ENCODE measurements around the gene TEX22.

Gene TEX22

DNA sequence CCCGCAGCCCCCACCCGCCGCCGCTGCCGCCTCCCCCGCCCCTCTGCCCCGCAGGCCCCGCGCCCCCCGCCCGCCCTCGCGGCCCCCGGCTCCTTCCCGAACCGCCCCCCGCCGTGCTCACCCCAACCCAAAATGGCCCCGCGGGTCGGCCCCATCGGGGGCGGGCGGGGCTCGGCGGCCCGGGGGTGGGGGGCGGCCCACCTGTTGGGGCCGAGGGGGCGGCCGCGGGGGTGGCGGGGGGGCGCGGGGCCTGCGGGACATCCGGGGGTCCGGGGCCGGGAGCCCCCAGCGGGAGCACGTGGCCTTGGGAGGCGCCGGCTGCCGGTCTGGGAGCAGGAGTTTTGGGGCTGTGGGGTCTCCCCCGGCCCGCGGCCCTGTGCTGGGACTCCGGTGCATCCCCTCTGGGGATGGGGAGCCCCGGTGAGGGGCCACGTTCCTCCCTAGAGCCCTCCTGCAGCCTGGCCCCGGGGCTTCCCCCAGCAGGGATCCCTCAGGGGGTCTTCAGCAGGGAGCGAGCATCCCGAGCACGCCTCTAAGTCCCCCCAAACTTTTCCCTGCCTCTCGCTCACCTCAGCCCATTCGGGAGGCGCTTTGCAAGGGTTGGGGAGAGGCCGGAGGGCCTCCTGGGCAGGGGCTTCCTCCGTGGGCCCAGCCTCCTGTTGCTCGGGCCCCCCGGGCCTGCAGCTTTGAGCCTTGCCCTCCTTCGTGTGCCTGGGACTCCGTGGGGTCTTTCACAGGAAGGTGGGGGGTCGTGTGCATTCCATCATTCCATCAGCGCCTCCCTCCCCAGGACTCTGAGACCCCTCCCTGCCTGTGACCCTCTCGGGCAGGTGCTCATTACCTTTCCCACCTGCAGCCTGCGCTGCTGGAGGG lies 22.0 kb downstream of the TEX22 start:
- no peak for FAIRE-seq
- no peak for DNase-seq (ENCODE audit: low spot score)

DNA sequence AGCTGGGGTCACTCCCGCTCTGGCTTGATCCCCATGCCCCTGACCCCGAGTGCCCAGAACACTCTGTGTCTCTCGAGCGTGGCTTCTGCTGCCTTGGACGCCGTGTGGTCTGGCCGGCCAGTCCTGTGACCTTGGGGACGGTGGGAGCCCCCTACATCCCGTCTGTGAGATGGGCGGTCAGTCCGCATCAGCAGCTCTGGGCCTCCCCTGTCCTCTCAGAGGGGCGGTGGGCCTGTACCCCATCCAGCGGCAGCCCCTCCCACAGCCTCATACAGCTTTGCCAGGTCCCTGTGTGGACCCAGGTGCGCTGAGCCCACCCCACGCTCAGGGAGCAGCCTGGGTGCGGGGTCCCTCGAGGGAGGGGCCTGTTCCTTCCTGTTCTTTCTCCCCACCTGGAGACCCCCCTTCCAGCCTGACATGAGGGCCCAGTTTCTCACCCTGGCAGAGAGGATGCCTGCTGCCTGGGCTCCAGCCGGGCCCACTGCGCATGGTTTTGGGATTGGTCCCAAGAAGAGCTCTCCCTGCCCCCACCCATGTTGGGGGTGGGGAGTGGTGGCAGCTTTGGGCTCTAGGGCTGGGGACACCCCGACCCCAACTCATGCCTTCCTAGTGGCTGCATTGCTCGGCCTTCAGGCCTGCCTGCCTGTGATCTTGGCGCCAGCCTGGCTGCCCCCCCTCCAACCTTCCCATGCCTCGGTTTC lies 22.8 kb downstream of the TEX22 start:
- FAIRE-seq (no peak), DNase-seq (ENCODE audit: low spot score) (no peak)

DNA sequence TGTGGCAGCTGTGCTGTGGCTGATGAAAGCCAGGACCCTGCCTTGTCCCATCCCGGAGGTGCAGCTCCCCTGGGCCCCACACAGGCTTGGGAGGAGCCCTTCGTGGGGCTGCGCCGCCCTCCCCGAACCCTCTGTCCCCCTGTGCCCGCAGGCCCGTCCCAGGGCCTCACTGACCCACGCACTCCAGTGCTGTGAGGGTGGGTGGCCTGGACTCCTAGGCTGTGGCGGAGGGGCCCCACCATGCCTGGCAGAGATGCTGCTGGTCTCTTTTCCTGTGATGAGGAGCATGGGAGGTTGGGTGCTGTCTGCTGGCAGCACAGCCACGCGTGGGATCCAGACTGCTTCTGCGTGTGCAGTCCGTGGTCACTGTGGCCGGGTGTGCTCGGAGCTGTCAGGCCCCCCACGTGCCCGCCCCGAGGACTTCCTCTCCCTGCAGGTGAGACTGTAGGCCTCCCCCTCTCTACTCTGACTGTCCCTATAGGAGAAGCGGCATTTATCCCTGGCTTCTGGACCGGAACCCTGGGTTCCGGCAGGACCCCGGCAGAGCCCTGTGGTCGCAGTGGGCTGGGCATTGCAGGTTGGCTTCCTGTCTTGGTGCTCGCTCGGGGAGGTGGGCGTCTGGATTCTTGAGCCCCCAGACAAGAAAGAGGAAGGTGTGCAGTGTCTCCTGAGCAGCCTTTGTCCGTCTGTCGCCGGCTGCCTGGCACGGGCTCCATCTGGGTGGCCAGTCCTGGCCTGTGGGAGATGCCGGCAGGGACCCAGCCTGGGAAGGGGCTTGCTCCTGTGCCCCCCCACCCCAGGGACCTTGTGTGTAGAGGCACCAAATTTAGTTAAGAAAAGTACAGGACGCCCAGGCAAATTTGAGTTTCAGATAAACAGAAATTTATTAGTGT lies 23.6 kb downstream of the TEX22 start:
- DNase-seq (ENCODE audit: low spot score) = no peak
- FAIRE-seq = no peak

- no peak for FAIRE-seq
Observed at GRCh38 chr14:105422695-105423487, 24.6 kb downstream of the TEX22 start.

DNA sequence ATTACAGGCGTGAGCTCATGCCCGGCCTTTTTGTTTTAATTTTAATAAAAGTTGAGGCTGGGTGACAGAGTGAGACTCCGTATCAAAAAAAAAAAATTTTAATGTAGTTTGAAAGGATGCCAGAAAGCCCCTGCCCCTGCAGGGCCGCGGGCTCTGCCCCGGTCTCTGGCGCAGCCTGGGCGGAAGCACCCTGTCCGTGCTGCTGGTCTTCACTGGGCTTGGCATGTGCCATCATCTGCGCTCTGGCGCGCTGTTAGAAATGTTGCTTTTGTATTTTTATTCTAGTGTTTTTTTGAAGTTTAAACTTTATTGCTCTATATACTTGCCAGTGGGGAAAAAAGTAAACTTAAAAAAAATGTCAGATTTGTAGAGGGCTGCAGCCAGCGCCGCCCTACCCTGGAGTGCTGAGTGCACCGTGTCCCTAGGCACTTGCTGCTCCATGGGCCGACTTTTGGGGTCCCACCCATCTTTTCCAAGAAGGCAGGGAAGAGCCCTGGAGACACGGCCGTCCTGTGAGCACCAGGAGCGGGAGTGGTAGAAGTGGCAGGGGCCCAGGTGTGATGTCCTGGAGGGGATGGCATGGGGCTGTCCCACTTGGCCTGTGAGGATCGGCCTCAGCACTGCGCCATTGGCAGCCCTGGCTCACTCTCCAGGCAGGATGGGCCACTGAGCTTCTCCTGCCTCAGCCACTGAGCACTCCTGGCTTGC lies 25.3 kb downstream of the TEX22 start:
- FAIRE-seq (no peak), DNase-seq (ENCODE audit: low spot score) (no peak)

More at GRCh38 chr14:105422695-105423487, 24.6 kb downstream of the TEX22 start:
- no peak for DNase-seq (ENCODE audit: low spot score)

GRCh38 chr14:105424861-105425260 lies 26.5 kb downstream of the TEX22 start:
- FAIRE-seq = no peak

DNA sequence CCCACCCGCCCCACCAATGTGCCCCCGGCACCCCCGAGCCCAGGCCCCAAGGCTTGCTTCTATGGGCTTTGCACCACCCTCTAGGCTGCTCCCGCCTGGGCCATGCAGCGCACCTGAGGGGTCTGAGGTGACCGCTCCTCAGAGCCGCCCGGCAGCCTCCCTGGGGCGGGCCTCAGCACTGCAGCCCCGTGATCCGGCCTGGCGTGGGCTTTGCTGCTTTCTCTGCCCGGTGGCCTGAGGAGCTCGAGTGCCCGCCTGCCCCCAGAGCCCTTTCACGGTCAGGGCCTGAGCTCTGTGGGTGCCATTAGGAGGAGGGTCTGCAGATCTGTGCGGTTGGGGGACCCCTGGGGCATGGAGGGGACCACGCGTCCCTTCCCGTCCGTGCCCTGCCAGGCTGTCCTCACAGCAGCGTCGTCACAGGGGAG lies 27.5 kb downstream of the TEX22 start:
- DNase-seq (ENCODE audit: low spot score) (no peak), FAIRE-seq (no peak)

More at GRCh38 chr14:105424861-105425260, 26.5 kb downstream of the TEX22 start:
- no peak for DNase-seq (ENCODE audit: low spot score)

DNA sequence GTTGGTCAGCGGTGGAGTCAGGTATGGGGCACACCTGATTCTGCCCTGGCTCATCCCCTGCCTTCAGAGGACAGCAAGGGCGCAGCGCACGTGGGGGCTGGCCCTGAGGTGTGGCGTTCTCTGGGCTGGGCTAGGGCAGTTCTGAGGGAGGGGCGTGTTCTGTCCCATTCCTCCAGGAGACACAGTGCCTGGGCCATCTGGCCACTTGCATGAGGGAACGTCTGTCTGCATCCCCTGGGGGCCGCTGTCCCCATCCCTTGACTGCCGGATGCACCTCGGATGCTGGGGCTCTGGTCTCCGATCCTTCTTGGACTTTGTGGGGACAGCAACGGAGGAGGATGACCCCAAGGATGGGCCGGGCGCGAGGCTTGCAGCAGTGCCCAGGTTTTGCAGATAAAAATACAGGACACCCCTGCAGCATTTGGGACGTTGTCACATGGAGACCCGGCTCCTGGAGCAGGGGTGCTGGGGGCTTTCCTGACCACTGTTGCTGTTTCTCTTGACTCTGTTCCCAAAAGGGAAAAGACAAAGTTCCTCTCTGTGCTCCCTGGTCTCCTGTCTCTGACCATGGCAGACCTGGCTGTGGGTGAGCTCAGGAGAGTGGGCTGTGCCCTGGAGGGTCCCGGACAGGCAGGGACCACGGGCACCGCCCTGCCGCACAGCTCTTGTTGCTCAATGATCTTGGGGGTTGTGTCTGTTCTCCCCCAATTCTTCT lies 28.2 kb downstream of the TEX22 start:
- no peak for FAIRE-seq

GRCh38 chr14:105427412-105427811 lies 29.1 kb downstream of the TEX22 start:
- no peak for FAIRE-seq
- no peak for DNase-seq (ENCODE audit: low spot score)

More for the DNA sequence above, 28.2 kb downstream of the TEX22 start:
- no peak for DNase-seq (ENCODE audit: low spot score)

DNA sequence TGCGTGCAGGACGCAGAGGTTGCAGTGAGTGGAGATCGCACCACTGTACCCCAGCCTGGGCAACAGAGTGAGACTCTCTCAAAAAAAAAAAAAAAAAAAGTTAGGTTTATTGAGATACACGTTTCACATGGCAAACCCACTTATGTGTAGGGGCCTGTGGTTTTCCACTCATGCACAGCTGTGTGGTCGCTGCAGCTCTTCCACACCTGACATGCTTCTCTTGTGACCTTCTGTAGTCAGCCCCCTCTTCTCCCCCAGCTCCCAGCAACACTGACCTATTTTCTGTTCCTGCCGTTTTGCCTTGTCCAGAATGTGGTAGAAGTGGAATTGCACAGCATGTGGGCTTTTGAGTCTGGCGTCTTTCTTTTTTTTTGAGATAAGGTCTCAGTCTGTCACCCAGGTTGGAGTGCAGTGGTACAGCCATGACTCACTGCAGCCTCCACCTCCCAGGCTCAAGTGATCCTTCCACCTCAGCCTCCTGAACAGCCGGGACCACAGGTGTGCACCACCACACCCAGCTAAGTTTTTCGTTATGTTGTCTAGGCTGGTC lies 29.7 kb downstream of the TEX22 start:
- DNase-seq (ENCODE audit: low spot score) (no peak), FAIRE-seq (no peak)

- no peak for FAIRE-seq
Observed at GRCh38 chr14:105430042-105430441, 31.7 kb downstream of the TEX22 start.

DNA sequence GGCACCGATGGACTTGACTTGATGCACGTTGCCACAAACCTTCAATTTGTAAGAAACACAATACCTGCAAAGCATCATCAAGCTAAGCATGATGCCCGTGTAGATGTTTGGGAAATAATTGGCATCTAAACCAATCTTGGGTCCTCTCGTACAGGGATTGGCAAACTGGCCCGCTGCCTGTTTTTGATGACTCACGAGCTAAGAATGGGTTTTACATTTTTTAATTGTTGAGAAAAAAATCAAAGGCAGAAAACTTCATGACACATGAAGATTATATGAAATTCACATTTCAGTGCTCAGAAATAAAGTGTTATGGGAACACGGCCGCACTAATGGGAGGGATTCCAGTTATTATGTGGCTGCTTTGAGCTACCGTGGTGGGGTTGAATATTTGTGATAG lies 32.2 kb downstream of the TEX22 start:
- DNase-seq (ENCODE audit: low spot score) (no peak), FAIRE-seq (no peak)

More at GRCh38 chr14:105430042-105430441, 31.7 kb downstream of the TEX22 start:
- no peak for DNase-seq (ENCODE audit: low spot score)

- FAIRE-seq (no peak), DNase-seq (ENCODE audit: low spot score) (no peak)
Observed at GRCh38 chr14:105431256-105431655, 32.9 kb downstream of the TEX22 start.

GRCh38 chr14:105432657-105433056 lies 34.3 kb downstream of the TEX22 start:
- FAIRE-seq (no peak), DNase-seq (ENCODE audit: low spot score) (no peak)

DNA sequence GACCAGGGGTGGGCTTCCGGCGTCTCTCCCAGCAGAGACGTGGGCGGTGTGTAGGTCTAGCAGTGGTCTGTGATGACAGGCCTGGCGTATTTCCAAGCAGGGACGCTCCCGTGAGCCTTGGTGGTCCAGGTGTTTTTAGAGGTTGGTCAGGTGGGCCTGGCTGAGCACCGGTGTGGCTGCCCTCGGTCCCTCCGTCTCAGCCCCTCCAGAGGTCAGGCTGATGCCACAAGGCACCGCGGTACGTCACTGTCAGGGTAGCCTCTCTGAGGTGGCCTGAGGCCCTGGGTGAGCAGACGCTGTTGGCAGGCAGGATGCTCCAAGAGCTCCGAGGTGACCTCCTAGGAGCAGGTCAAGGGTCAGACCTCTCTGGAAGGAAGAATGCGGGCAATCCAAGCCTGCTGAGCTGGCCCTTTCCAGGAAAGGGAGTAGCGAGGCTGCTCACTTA lies 34.8 kb downstream of the TEX22 start:
- DNase-seq (ENCODE audit: low spot score) (no peak), FAIRE-seq (no peak)

DNA sequence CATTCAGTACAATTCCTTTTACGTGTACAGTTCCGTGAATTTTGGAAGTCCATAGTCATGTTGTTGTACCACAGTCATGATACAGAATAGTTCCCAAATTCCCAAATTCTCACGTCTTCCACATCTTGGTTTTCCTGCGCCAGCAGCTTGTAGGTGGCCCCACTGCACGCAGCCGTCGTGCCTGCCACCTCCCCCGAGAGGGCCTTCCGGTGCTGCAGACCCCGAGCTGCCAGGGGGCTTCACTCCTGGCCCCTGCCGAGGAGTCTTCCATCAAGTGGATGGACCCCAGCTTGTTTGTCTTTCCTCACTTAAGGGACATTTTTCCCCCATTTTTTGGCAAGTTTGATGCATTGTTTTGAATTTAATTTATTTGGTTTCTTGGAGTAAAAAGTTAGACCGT lies 38.1 kb downstream of the TEX22 start:
- DNase-seq (ENCODE audit: low spot score) = no peak
- FAIRE-seq = no peak

DNA sequence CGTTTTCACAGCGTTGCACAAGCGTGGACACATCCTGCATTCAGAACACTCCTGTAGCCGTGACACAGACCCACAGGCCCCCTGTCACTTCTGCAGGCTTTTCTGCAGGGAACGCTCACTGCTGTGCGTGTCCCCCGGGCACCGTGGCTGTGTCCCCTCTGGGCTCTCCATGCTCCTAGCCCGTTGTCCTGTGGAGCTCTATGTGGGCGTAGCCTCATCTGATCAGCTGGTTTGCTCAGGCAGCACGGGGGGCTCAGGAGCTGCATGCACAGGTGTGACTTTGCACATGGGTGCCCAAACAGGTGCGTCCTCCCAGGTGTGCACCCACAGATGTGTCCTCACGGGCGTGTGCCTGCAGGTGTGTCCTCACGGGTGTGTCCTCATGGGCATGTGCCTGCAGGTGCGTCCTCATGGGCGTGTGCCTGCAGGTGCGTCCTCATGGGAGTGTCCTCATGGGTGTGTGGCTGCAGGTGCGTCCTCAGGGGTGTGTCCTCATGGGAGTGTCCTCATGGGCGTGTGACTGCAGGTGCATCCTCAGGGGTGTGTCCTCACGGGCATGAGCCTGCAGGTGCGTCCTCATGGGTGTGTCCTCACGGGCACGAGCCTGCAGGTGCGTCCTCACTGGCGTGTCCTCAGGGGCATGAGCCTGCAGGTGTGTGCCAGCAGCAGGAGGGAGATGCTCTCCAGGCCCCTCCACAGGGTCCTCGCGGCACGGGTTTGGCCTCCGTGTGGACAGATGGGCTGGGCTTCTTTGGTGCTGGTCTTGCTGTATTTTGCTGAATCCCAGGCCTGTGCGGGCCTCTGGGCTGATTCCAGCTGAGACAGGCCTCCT lies 38.8 kb downstream of the TEX22 start:
- no peak for DNase-seq (ENCODE audit: low spot score)
- no peak for FAIRE-seq

Data from RCC 7860 (cell line).